Measurements from ENCODE around the gene RPL9.
"Not testable (repeated sequence)": the region's sequence is repeated elsewhere in the genome, so short reads cannot be mapped to it uniquely, and the experiment has no call there.

Gene RPL9

DNA sequence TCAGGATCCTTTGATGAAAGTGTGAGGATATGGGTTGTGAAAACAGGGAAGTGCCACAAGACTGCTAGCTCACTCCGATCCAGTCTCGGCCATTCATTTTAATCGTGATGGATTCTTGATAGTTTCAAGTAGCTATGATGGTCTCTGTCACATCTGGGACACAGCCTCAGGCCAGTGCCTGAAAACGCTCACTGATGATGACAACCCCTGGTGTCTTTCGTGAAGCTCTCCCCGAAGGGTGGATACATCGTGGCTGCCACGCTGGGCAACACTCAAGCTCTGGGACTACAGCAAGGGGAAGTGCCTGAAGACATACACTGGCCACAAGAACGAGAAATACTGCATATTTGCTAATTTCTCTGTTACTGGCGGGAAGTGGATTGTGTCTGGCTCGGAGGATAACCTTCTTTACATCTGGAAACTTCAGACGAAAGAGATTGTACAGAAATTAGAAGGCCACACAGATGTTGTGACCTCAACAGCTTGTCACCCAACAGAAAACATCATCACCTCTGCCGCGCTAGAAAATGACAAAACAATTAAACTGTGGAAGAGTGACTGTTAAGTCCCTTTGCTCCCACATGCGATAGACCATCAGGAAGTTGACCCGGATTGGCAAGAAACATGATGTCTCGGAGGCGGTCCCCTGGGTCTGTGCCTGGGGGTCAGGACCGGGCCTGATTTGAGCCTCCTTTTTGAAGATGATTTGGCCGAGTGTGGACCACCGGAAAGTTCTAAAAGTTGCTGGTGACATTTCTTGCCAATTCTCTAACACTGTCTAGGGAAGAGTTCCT, 22.4 kb upstream of the RPL9 start:
- H3K4me3 Mint-ChIP-seq = no peak overlapping the region
- peaks cover 2% of the 10 kb centered on the region for H3K36me3 Mint-ChIP-seq
- H3K27ac Mint-ChIP-seq = no peak overlapping the region
- H3K4me1 Mint-ChIP-seq = no peaks in the 10 kb centered on the region
- DNase-seq (ENCODE audit: low spot score in 2 of 2) (no peak), ATAC-seq (ENCODE audit: low read depth) (no peak)
- H3K27me3 Mint-ChIP-seq = no peaks in the 10 kb centered on the region
- H3K9me3 Mint-ChIP-seq = peaks cover 1% of the 10 kb centered on the region

DNA sequence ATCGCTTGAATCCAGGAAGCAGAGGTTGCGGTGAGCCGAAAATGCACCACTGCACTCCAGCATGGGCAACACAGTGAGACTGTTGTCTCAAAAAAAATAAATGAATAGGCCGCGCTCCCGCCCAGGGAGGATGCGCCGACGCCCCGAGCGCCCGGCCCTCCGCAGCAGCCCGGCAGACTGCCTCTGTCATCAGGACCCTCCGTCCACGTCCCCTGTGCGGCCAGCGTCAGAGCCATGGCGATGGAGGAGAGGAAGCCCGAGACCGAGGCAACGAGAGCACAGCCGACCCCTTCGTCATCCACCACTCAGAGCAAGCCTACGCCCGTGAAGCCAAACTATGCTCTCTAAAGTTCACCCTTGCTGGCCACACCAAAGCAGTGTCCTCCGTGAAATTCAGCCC, 21.5 kb upstream of the RPL9 start:
- Mint-ChIP-seq H3K27me3 (no peaks in the 10 kb centered on the region), H3K9me3 (peaks cover 1% of the 10 kb centered on the region), H3K4me1 (no peaks in the 10 kb centered on the region), H3K36me3 (peaks cover 2% of the 10 kb centered on the region), H3K4me3 (no peak overlapping the region), H3K27ac (no peak overlapping the region)
- ATAC-seq (ENCODE audit: low read depth) = no peak
- no peak for DNase-seq (ENCODE audit: low spot score in 2 of 2)

DNA sequence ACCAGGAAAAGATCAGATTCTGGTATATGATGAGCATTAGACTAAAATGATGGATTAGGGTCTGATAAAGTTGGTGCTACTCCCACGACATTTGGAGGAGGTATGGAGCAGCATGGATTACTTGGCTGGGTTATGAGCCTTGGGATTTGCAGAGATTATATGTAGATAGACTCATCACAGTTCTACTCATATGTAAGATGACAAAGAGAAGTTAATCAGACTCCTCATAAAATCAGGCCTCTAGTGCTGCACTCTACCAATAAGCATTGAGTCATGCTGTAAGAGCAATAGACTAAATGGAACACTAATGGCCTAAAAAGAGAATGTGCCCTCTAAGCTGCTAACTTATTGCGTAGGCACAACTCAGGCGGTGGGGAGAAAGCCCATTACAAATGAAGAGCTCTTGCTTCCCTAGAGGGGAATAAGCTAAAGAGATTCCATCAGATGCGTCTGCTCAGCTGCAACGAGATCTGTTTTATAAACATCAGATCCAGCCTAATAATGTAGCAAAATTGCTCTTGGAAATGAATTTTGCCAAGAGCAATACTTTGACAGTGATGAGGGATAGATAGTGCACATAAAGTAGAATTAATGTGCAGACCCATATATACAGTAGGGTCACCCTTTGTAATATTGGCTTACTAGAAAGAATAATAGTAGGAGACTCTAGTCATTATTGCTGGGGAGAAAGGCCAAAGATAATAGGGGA, 17.6 kb upstream of the RPL9 start:
- H3K4me3 Mint-ChIP-seq = no peak overlapping the region
- peak overlapping the region; percentile 24 for H3K27ac Mint-ChIP-seq
- DNase-seq (ENCODE audit: low spot score in 2 of 2) = no peak
- ATAC-seq (ENCODE audit: low read depth) = no peak
- no peaks in the 10 kb centered on the region for H3K27me3 Mint-ChIP-seq
- peaks cover 4% of the 10 kb centered on the region for H3K36me3 Mint-ChIP-seq
- H3K9me3 Mint-ChIP-seq = no peaks in the 10 kb centered on the region
- no peaks in the 10 kb centered on the region for H3K4me1 Mint-ChIP-seq

DNA sequence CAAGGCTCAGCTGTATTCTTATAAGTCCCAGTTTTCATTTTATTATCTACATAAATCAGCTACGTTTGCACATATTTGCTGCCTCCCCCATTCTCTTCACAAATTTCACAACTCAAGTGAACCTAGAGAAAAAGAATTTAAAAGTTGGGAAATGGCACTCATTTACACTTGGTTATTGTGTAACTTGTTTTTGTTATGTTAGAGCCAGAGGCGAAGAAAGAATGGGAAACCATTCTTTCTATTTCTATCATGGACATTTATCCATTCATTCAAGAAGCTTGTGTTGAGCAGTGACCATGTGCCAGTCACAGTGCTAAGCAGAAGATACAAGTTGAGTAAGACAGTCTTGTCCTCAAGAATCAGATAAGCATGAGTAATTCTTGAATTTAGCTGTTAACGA, 13.7 kb upstream of the RPL9 start:
- peaks cover 5% of the 10 kb centered on the region for H3K4me1 Mint-ChIP-seq
- ATAC-seq (ENCODE audit: low read depth) (no peak), DNase-seq (ENCODE audit: low spot score in 2 of 2) (no peak)
- H3K4me3 Mint-ChIP-seq = no peak overlapping the region
- H3K27ac Mint-ChIP-seq = no peak overlapping the region
- H3K36me3 Mint-ChIP-seq = peaks cover 4% of the 10 kb centered on the region
- no peaks in the 10 kb centered on the region for H3K27me3 Mint-ChIP-seq
- no peaks in the 10 kb centered on the region for H3K9me3 Mint-ChIP-seq

DNA sequence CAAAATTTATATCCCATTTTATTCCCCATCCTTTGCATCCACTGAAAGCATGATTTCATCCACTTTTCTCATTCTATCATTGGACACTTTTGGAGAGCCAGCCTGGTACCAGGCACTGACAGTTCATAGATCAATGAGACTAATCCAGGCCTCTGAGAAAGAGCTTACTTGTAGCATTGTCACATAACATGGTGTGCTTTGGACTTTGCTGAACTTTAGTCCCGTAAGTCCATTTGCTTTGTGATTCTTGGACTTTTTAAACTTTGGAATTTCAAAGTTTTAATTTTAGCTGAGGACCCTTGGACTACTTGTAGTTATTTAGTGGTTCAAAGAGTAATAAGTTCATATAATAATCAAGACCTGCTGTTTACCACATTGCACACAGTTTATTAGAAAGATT, 11.7 kb upstream of the RPL9 start:
- Mint-ChIP-seq H3K27me3 (no peaks in the 10 kb centered on the region), H3K27ac (no peak overlapping the region), H3K4me3 (no peak overlapping the region), H3K36me3 (peaks cover 2% of the 10 kb centered on the region), H3K9me3 (no peaks in the 10 kb centered on the region), H3K4me1 (peaks cover 5% of the 10 kb centered on the region)
- DNase-seq (ENCODE audit: low spot score in 2 of 2) (no peak), ATAC-seq (ENCODE audit: low read depth) (no peak)

DNA sequence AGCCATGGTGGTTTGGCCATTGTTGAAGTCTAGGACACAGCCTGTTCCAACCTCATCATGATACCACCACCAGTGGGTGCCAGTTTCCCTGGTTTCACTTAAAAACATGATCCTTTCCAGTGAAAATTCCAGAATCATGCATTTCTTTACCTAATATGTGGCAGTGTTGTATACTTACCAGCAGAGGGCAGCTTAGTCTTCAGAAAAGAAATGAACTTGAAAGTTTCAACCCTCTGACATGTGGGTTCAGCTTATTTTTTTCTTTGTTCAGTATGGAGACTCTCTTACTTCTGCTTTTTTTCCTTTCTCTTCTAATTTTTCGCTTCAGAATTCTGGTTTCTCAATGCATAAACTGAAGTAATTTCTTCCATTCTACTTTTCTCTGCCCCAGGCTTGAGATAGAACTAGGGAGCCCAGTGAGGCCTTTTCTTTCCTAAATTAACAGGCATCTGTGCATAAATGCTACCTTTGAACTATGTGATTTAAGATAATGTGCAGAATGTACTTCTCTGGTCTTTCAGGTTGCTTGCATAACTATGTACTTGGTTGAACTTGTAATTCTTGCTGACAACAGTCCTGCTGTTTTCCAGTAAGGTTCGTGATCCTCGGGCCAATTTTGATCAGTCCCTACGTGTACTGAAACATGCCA, 10.8 kb upstream of the RPL9 start:
- Mint-ChIP-seq H3K9me3 (no peaks in the 10 kb centered on the region), H3K4me1 (peaks cover 5% of the 10 kb centered on the region), H3K27me3 (no peaks in the 10 kb centered on the region), H3K4me3 (peak overlapping the region; percentile 30), H3K36me3 (peaks cover 2% of the 10 kb centered on the region), H3K27ac (peak overlapping the region; percentile 87)
- ATAC-seq (ENCODE audit: low read depth) (peak; percentile 96), DNase-seq (ENCODE audit: low spot score in 2 of 2) (peak in 1 of 2 donors; percentile 55)

DNA sequence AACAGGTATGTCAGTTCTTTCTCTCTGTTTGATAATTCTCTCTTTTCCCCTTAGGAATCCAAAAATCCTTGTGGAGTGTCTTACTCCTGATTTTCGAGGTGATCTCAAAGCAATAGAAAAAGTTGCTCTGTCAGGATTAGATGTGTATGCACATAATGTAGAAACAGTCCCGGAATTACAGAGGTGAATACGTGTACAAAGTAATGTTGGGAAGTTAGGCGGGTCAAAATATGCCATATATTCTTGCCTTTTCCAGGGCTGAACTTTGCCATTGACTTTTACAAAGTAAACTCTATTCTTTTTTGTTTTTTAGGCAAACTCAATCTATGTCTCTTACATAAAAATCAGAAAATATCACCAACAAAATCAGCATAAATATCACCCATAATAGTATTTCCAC, 8.7 kb upstream of the RPL9 start:
- peaks cover 4% of the 10 kb centered on the region for H3K36me3 Mint-ChIP-seq
- no peaks in the 10 kb centered on the region for H3K9me3 Mint-ChIP-seq
- H3K27me3 Mint-ChIP-seq = no peaks in the 10 kb centered on the region
- ATAC-seq (ENCODE audit: low read depth) = no peak
- no peak overlapping the region for H3K27ac Mint-ChIP-seq
- DNase-seq (ENCODE audit: low spot score in 2 of 2) = no peak
- peaks cover 5% of the 10 kb centered on the region for H3K4me1 Mint-ChIP-seq
- no peak overlapping the region for H3K4me3 Mint-ChIP-seq

DNA sequence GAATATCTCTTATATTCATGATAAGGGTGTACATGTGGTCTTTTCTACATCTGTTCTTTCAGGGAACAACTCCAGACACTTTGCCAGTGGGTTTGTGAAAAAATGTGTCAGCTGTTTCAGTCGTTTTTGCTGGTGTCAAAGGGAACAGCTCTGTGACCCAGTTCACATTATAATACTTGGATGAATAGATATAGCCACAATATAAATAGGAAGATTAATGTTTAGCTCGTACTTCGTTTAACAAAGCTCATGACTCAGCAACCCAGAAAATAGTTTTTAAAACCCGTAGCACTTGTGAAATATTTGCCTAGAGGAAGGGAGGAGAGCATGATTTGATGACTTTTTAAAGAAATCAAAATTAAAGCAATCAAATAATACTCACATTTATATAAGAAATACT, 8.0 kb upstream of the RPL9 start:
- Mint-ChIP-seq H3K9me3 (no peaks in the 10 kb centered on the region), H3K4me1 (peaks cover 5% of the 10 kb centered on the region), H3K27me3 (no peaks in the 10 kb centered on the region), H3K4me3 (no peak overlapping the region), H3K36me3 (peaks cover 2% of the 10 kb centered on the region), H3K27ac (no peak overlapping the region)
- DNase-seq (ENCODE audit: low spot score in 2 of 2) = no peak
- no peak for ATAC-seq (ENCODE audit: low read depth)

DNA sequence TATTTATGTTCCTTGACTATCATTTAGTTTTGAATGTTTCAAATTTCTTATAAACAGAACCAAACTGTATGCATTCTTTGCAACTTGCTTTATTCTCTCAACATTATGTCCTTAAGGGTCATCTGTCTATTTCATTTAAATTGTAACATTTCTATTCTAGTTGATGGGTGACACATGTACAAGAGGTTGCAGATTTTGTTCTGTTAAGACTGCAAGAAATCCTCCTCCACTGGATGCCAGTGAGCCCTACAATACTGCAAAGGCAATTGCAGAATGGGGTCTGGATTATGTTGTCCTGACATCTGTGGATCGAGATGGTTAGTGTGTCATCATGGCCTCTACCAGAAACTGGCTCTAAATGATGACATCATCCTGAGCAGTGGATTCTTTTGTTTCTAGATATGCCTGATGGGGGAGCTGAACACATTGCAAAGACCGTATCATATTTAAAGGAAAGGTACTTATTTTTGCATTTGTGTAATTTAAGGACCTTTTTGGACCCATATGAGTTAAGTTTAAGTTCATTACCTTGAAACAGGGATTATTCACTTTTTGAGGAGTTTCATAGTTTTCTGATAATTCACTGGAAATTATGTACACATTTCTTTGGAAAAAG, 6.3 kb upstream of the RPL9 start:
- peaks cover 5% of the 10 kb centered on the region for H3K4me1 Mint-ChIP-seq
- DNase-seq (ENCODE audit: low spot score in 2 of 2) = no peak
- no peak overlapping the region for H3K4me3 Mint-ChIP-seq
- ATAC-seq (ENCODE audit: low read depth) = no peak
- no peak overlapping the region for H3K27ac Mint-ChIP-seq
- H3K36me3 Mint-ChIP-seq = peaks cover 2% of the 10 kb centered on the region
- H3K9me3 Mint-ChIP-seq = no peaks in the 10 kb centered on the region
- H3K27me3 Mint-ChIP-seq = no peaks in the 10 kb centered on the region

DNA sequence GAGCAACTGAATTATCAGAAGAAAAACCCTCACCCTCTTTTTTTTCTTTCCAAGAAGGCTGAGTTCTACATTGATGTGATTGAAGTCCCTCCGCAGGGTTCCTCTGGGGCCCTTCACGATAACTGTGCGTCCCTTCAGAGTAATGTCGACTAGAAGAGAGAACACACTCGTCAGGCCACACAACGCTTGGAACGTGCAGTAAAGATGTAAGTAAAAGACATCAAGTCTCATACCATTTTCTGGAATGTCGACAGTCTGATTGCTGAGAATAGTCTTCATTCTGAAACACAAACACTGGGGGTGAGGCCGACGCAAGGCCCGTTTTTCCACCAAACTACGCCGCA, 589 bp downstream of the RPL9 start:
- H3K36me3 Mint-ChIP-seq = peaks cover 21% of the 10 kb centered on the region
- H3K4me3 Mint-ChIP-seq = peak overlapping the region; percentile 96
- H3K4me1 Mint-ChIP-seq = peaks cover 12% of the 10 kb centered on the region
- peak overlapping the region; percentile 99 for H3K27ac Mint-ChIP-seq
- H3K9me3 Mint-ChIP-seq; DNase-seq (ENCODE audit: low spot score in 2 of 2); H3K27me3 Mint-ChIP-seq: not testable (repeated sequence)
- ATAC-seq (ENCODE audit: low read depth) = peak; percentile 2

DNA sequence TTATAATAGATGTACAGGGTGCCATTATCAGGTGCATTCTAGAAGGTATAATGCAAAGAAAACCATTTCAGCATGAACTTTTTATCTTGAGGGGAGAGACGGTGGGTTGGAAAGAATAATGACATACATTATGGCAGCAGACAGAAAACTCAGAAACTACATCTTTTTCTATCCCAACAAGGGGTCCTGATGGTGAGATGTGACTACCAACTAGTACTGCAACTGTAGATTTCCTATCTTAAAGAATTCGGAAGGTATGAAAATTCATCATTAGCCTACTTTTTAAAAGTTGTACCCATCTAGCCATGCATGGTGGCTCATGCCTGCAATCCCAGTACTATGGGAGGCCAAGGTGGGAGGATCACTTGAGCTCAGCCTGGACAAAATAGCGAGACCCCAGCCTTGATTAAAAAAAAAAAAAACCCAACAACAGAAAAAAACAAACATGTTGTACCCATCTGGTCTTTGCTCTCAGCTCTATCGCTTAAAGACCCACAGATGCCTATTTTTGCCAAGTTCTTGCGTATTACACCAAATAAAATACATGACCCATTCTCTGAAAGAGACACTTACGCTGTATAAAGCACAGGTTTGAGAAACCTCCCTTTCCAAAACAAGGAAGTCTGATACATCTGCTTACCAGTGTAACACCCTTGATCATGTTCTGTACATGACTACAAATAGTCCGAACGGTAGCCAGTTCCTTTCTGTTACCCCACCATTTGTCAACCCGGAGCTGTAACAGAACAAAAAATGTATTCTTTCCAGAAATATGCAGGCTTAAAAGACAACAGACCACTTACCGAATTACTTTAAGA, 1.6 kb downstream of the RPL9 start:
- DNase-seq (ENCODE audit: low spot score in 2 of 2) (no peak), ATAC-seq (ENCODE audit: low read depth) (no peak)
- H3K27ac Mint-ChIP-seq = peak overlapping the region; percentile 99
- H3K27me3 Mint-ChIP-seq = no peaks in the 10 kb centered on the region
- no peaks in the 10 kb centered on the region for H3K9me3 Mint-ChIP-seq
- H3K4me1 Mint-ChIP-seq = peaks cover 12% of the 10 kb centered on the region
- H3K36me3 Mint-ChIP-seq = peaks cover 28% of the 10 kb centered on the region
- peak overlapping the region; percentile 96 for H3K4me3 Mint-ChIP-seq

DNA sequence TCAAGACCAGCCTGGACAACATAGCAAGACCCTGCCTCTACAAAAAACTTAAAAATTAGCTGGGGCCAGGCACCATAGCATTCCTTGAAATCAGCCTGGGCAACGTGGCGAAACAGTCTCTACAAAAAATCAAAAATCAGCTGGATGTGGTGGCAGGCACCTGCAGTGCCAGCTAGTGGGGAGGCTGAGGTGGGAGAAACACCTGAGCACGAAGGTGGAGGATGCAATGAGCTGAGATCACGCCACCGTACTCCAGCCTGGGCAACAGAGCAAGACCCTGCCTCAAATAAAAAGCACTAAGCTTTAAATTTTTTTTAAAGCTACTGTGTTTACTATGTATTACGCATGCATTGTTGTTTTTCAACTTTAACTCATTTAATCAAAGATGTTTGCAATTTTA, 3.2 kb downstream of the RPL9 start:
- peak overlapping the region; percentile 41 for H3K27ac Mint-ChIP-seq
- H3K4me1 Mint-ChIP-seq = peaks cover 12% of the 10 kb centered on the region
- H3K4me3 Mint-ChIP-seq = no peak overlapping the region

DNA sequence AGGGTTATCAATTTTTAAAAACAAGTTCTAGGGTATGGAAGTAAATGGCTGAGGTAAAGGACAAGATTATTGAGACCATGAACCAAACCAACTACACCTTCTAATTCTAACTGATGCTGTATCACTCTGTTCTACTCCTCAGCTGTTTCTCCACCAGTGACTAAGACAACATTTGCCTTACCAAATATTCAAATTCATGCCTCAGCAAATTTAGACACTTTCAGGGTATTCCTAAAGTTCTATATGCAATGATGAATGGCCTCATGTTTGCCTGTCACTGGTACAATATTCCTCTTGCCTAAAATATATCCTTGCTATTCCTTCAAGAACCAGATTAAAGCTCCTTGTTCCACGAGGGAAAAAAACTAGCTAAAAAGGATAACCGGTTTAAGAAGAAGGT, 5.0 kb downstream of the RPL9 start:
- no peak overlapping the region for H3K4me3 Mint-ChIP-seq
- H3K27me3 Mint-ChIP-seq = no peaks in the 10 kb centered on the region
- peaks cover 9% of the 10 kb centered on the region for H3K4me1 Mint-ChIP-seq
- H3K9me3 Mint-ChIP-seq = no peaks in the 10 kb centered on the region
- H3K27ac Mint-ChIP-seq = no peak overlapping the region
- peaks cover 30% of the 10 kb centered on the region for H3K36me3 Mint-ChIP-seq
- DNase-seq (ENCODE audit: low spot score in 2 of 2) (no peak), ATAC-seq (ENCODE audit: low read depth) (no peak)

More for the DNA sequence above, 3.2 kb downstream of the RPL9 start:
- Mint-ChIP-seq H3K27me3 (no peaks in the 10 kb centered on the region), H3K9me3 (no peaks in the 10 kb centered on the region), H3K36me3 (peaks cover 30% of the 10 kb centered on the region)
- DNase-seq (ENCODE audit: low spot score in 2 of 2) (no peak), ATAC-seq (ENCODE audit: low read depth) (no peak)

All from memory B cell (primary cell).